Stimulated activated CD4-positive, alpha-beta T cell treated with anti-CD3 and anti-CD28 coated beads, Interleukin-1b, Interleukin-23, amount 100 ng/mL, for 48 hours (primary cell): Measurements from ENCODE around the gene KRTAP16-1.
"Not testable (repeated sequence)": the region's sequence is repeated elsewhere in the genome, so short reads cannot be mapped to it uniquely, and the experiment has no call there.

Experiments
- DNase-seq: peaks from one replicate; pipeline ENCODE4 v3.0.0-alpha.2; 2020

Gene KRTAP16-1

DNA sequence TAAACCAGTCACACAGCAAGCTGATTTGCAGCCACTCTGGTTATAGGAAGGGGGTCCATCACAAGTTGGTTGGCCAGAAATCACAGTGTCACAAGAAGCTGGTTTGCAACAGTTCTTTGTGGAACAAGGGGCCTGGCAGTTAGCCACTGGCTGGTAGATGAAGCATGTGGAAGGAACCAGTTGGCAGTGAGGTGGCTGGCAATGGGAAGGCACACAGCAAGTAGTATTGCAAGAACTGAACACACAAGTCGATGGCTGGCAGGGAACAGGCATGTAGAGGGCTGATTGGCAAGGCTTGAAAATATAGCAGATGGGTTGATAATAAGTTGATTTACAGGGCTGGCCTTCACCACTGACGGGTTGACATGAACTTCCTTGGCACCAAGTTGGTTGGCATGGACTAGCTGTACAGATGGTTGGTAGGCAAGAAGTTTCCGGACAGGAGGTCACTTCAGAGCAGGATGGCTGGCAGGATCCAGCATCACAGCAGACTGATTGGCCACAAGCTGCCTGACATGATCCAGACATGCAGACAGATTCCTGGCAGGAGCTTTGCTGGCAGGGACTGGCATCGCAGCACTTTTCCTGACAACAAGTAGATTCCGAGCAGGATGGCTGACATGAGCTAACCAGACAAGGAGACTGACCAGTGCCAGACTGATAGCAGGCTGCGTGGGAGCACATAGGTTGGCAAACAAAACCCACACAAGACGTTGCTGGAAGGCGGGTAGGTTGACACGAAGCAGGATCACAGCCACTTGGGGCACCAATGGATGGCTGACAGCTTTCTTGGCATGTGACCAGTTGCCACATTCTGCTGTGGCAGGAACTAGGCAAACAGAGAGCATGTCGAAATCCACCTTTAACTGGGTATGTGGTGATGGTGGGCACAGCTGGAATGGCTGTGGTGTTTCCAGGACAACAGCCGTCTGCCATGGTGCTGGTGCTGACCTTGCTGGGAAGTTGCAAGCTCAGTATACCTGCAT is 6.9 kb downstream of the KRTAP16-1 start, which contains the start of gene KRTAP29-1:
Gene KRTAP29-1 (minus strand): TSS at position 936 of the 986 bp plus-strand sequence. CDS start 0 bp downstream, at position 936.
- DNase-seq = no peak

DNA sequence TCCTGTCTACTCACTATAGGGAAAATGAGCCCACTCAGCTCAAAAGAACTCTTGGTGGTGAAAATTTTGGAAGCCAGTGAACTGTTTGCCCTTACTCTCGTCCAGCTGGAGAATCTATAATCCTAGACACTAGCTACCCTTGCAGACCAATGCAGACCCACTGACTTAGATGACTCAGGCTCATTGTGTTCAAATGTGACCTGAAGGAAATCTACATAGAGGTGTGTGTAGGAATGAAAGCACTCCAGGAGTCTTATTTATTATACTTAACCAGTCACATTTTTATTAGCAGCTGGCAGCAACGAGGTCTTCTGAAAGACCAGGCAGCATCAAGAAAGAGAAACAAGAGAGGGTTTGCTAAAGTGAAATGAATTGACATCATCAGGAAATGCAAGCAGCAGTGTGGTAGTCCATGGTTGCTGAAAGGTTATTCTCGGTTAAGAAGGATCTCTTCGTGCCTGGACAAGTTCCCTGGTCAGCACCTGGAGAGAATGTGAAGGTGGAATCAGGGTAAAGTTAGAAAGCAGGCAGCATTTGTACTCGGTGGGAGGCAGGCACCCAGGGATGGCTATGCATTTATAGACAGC is 7.8 kb downstream of the KRTAP16-1 start:
- DNase-seq = no peak

GRCh38 chr17:41298458-41299135 is 10.5 kb downstream of the KRTAP16-1 start:
- DNase-seq = no peak

GRCh38 chr17:41296846-41297245 is 12.3 kb downstream of the KRTAP16-1 start:
- DNase-seq = no peak

- no peak for DNase-seq
These were observed 15.1 kb downstream of the KRTAP16-1 start for GRCh38 chr17:41294016-41294415.

GRCh38 chr17:41287050-41287449 is 22.1 kb downstream of the KRTAP16-1 start:
- no peak for DNase-seq

DNA sequence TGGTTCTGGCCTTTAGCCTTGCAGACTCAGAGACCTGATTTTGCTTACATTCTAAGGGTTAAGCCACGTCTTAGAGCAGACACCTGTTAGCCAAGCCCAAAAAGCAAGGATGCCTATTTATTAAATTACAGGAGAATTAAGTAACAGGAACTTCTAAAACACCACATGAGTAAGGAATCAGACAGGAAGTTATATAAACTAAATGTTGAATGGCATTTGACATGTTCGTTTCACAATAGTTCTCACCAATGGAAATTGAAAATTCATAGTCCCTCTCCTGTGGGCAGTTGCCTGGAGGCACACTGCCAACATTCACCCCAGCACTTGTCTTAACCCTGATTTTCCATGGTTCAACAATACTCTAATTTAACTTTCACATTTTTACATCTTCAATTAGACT is 24.6 kb downstream of the KRTAP16-1 start:
- DNase-seq = no peak

DNA sequence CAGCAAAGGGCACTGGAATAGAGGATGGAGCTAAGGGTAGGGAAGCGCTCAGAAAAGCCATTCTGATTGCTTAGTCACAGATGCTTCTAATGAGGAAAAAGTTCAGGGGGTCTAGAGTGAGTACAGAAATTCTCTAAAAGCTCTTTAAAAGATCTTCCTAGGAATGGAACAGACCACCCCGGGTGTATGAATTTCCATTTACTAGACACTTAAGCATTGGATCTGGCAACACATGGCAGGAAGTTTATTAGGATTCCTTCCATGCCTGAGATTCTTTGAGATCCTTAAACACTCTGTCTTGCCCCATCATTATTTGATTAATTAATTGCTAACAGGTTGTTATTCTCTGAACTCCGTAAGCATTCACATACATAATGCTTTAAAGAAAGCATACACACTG is 25.1 kb downstream of the KRTAP16-1 start:
- DNase-seq = no peak

GRCh38 chr17:41278176-41278955 is 30.7 kb downstream of the KRTAP16-1 start:
- no peak for DNase-seq

DNA sequence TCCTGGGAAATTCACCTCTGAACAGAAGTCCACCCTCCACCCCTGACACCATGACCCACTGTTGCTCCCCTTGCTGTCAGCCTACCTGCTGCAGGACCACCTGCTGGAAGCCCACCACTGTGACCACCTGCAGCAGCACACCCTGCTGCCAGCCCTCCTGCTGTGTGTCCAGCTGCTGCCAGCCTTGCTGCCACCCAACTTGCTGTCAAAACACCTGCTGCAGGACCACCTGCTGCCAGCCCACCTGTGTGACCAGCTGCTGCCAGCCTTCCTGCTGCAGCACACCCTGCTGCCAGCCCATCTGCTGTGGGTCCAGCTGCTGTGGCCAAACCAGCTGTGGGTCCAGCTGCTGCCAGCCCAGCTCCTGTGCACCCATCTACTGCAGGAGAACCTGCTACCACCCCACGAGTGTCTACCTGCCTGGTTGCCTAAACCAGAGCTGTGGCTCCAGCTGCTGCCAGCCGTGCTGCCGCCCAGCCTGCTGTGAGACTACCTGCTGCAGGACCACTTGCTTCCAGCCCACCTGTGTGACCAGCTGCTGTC is 33.4 kb downstream of the KRTAP16-1 start, which contains the start of gene KRTAP9-7:
Gene KRTAP9-7 (plus strand): TSS at position 51 of the 543 bp plus-strand sequence. CDS start 0 bp downstream, at position 51.
- DNase-seq = not testable (repeated sequence)

DNA sequence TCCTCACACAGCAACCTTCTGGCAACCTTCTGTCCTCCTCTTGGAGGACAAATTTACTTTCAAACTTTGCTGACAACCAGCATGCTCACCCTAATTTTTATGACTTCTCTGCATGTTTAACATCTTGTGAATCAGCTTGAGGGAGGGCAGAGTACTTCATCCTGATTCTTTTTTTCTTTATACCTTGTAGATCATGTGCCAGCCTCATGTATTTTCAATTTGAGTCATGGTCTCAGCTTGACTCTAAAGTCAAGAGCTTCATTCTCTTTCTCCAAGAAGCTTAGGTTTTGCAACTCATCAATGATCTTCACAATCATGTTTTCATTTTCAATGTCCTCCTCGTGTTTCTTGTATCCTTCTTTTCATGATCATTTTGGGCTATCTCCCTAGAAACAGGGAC is 37.3 kb downstream of the KRTAP16-1 start:
- DNase-seq = no peak

DNA sequence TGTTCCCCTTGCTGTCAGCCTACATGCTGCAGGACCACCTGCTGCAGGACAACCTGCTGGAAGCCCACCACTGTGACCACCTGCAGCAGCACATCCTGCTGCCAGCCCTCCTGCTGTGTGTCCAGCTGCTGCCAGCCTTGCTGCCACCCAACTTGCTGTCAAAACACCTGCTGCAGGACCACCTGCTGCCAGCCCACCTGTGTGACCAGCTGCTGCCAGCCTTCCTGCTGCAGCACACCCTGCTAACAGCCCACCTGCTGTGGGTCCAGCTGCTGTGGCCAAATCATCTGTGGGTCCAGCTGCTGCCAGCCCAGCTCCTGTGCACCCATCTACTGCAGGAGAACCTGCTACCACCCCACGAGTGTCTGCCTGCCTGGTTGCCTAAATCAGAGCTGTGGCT is 37.8 kb downstream of the KRTAP16-1 start:
- not testable (repeated sequence) for DNase-seq

DNA sequence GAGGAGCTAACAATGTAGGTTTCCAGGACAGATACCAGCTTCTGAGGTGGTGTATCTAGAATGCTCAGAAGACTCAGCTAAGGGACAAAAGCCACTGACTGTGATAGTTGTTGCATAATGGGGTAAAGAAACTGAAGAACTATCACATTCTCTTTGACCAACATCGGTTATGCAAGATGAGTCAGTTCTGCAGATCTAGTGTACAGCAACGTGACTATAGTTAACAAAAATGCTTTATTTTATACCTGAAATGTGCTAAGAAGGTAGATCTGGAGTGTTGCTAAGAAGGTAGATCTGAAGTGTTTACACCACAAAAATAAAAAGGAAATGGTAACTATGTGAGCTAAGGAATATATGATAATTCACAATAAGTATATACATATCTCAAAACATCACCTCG is 41.4 kb downstream of the KRTAP16-1 start:
- no peak for DNase-seq

DNA sequence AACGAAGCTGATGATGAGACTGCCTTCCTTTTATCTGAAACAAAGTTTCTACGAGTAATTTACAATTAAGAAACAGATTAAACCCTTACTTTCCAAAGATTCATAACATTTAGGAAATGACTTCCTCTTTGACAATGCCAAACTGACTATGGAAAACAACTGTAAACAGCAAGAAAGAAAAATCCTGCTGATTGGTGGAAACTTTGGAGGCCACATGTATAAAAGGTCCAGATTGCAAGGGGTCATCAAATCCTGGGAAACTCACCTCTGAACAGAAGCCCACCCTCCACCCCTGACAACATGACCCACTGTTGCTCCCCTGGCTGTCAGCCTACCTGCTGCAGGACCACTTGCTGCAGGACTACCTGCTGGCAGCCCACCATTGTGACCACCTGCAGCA is 44.0 kb downstream of the KRTAP16-1 start, which contains the start of gene KRTAP9-6:
Gene KRTAP9-6 (plus strand): TSS at position 301 of the 400 bp plus-strand sequence. CDS start 0 bp downstream, at position 301.
- DNase-seq = no peak

- DNase-seq = no peak
These were observed 44.5 kb downstream of the KRTAP16-1 start for GRCh38 chr17:41264599-41264998.

GRCh38 chr17:41263212-41263611 is 45.9 kb downstream of the KRTAP16-1 start:
- no peak for DNase-seq

- no peak for DNase-seq
These were observed 50.7 kb downstream of the KRTAP16-1 start for GRCh38 chr17:41258406-41258805.
